Endothelial cell (in vitro differentiated cells): ENCODE results near the gene GRM7. TPM values are rescaled to one million over a fixed set of nuclear protein-coding genes. Genes with fewer than 3 reads are reported as not detected.

Experiments used
- DNase-seq: peaks from one replicate; pipeline ENCODE4 v3.0.0; 2021; ENCODE audit warnings: low spot score
- H3K27ac Mint-ChIP-seq: one replicate; pipeline ENCODE4 v1.8.0; 2021; ENCODE audit warnings: mixed read lengths, inconsistent platforms; ENCODE audit not compliant: unreplicated experiment
- H3K27me3 Mint-ChIP-seq: one replicate; pipeline ENCODE4 v1.8.0; 2021; ENCODE audit warnings: mild to moderate bottlenecking, moderate library complexity, mixed read lengths, inconsistent platforms; ENCODE audit not compliant: unreplicated experiment
- H3K36me3 Mint-ChIP-seq: one replicate; pipeline ENCODE4 v1.8.0; 2021; ENCODE audit warnings: mild to moderate bottlenecking, low read depth, mixed read lengths, inconsistent platforms; ENCODE audit not compliant: unreplicated experiment
- H3K4me1 Mint-ChIP-seq: one replicate; pipeline ENCODE4 v1.8.0; 2021; ENCODE audit warnings: mild to moderate bottlenecking, mixed read lengths, inconsistent platforms; ENCODE audit not compliant: unreplicated experiment
- H3K4me3 Mint-ChIP-seq: one replicate; pipeline ENCODE4 v1.8.0; 2021; ENCODE audit warnings: mild to moderate bottlenecking, mixed read lengths, inconsistent platforms; ENCODE audit not compliant: unreplicated experiment
- H3K9me3 Mint-ChIP-seq: one replicate; pipeline ENCODE4 v1.8.0; 2021; ENCODE audit warnings: mixed read lengths, inconsistent platforms; ENCODE audit not compliant: unreplicated experiment
- CTCF ChIP-seq: fragments of 200-600 bp; sonication (generic); IDR thresholded peaks from one replicate; pipeline ENCODE4 v1.5.0; 2021; ENCODE audit warnings: antibody characterized with exemption; ENCODE audit not compliant: unreplicated experiment
- total RNA-seq: library from RNA; stranded (reverse); fragmentation: NEBNext Ultra II Directional; extraction: Animal tissue kit (Norgen Biotek cat#: 25700); gene quantifications from one replicate; pipeline ENCODE4 v1.2.1, GENCODE V29; 2021; ENCODE audit not compliant: unreplicated experiment

GRM7 gene
- total RNA-seq, 1 donor from 2014 or later = 0.18 TPM

GRCh38 chr3:6935970-6936369 lies 75.1 kb downstream of the GRM7 start:
- Mint-ChIP-seq H3K4me1 (no peaks in the 10 kb centered on the region), H3K4me3 (no peak overlapping the region), H3K27ac (no peak overlapping the region), H3K36me3 (no peaks in the 10 kb centered on the region), H3K27me3 (no peaks in the 10 kb centered on the region), H3K9me3 (no peaks in the 10 kb centered on the region)
- no peak for DNase-seq
- no peak for TF ChIP-seq CTCF

DNA sequence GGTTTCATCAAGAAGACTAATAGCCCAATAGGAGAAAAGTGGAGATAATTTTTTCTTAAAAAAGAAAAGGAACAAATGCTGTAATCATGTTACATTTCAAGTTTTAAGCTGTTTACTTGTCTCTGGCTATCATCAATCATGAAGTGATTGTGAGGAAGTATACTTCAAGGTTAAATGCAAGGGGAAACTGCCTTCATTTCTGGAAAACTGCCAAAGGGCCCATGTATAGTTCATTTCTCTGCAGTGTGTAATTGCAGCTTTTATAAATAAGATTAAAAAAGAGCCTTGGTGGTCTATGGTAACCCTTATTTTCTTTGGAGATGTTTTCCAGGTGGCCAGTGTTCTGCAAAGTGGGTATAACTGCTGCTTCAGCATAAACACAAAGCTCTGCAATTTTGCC lies 101.9 kb downstream of the GRM7 start:
- no peaks in the 10 kb centered on the region for H3K27me3 Mint-ChIP-seq
- DNase-seq = no peak
- H3K27ac Mint-ChIP-seq = no peak overlapping the region
- H3K9me3 Mint-ChIP-seq = peaks cover 7% of the 10 kb centered on the region
- no peak overlapping the region for H3K4me3 Mint-ChIP-seq
- H3K4me1 Mint-ChIP-seq = no peaks in the 10 kb centered on the region
- H3K36me3 Mint-ChIP-seq = no peaks in the 10 kb centered on the region
- no peak for TF ChIP-seq CTCF

- Mint-ChIP-seq H3K9me3 (peaks cover 7% of the 10 kb centered on the region), H3K4me3 (no peak overlapping the region), H3K36me3 (no peaks in the 10 kb centered on the region), H3K4me1 (no peaks in the 10 kb centered on the region), H3K27me3 (no peaks in the 10 kb centered on the region), H3K27ac (no peak overlapping the region)
- no peak for DNase-seq
- TF ChIP-seq CTCF = no peak
Observed at GRCh38 chr3:6965881-6966280, 105.0 kb downstream of the GRM7 start.

DNA sequence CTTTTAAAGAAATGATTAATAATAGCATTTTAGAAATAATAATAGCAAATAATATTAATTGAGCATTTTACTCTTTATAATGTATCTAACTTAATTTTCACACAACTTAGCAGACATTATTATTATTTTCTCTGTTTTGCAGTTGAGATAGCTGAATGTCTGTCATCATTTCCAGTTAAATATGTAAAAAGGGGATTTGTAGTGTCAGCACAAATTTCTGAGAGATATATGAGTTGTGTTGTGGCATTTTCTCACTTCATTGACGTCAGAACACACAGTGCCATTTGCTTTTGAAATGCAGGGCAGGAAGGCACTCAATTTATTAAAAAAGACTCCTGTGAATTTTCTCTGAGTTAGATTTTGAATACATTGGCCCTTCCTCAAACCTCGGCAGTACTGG lies 111.0 kb downstream of the GRM7 start:
- Mint-ChIP-seq H3K36me3 (no peaks in the 10 kb centered on the region), H3K27ac (no peak overlapping the region), H3K4me3 (no peak overlapping the region), H3K4me1 (no peaks in the 10 kb centered on the region), H3K9me3 (no peaks in the 10 kb centered on the region), H3K27me3 (no peaks in the 10 kb centered on the region)
- DNase-seq = no peak
- no peak for TF ChIP-seq CTCF

DNA sequence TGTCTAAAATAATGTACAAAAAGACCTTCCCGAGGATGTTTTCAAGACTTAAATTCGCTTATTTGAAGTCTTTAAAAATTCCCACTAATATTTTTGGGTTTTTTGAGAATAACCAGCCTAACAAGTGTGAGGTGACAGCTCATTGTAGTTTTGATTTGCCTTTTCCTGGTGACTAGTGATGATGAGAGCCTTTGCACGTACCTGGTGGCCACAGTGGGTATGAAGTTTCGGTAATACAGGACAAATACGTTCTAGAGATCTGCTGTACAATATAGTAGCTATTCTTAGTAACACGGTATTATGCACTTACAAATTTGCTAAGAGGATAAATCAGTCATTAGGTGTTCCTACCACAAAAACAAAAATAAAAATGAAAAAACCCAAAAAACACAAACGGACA lies 124.9 kb downstream of the GRM7 start:
- no peak overlapping the region for H3K27ac Mint-ChIP-seq

More for the DNA sequence above, 124.9 kb downstream of the GRM7 start:
- Mint-ChIP-seq H3K4me3 (no peak overlapping the region), H3K27me3 (peaks cover 4% of the 10 kb centered on the region), H3K4me1 (peaks cover 3% of the 10 kb centered on the region), H3K36me3 (no peaks in the 10 kb centered on the region), H3K9me3 (peaks cover 9% of the 10 kb centered on the region)
- TF ChIP-seq CTCF = no peak
- DNase-seq = no peak
